DMS 273 (cell line): ENCODE data around the gene KIF3A.

ENCODE experiments used
- DNase-seq: peaks from one replicate; lab custom pipeline; 2025; ENCODE audit not compliant: unreplicated experiment; lab: John Stamatoyannopoulos, UW

KIF3A gene

DNA sequence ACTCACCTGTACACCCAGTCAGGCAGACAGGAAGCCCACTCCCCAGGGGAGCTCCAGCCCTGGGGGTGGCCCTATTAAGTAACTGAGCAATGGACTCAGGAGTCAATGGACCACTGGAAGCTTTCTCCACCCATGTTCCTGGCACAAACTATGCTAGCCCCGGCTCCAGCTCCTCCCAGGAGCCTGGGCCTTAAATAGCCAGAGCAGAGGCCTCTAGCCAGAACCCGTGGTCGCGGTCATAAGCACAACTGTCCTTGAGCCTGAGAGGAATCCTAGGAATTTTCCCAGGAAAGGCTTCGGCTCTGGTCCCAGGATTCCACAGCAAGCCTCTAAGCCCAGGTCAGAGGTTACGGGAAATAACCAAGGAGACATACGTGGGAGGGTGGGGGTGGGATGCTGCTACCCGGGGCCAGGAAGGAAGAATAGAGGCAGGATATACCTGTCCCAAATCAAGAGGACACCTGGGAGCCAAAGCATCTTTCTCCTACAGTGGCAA, 34.2 kb upstream of the KIF3A start:
- no peak for DNase-seq

DNA sequence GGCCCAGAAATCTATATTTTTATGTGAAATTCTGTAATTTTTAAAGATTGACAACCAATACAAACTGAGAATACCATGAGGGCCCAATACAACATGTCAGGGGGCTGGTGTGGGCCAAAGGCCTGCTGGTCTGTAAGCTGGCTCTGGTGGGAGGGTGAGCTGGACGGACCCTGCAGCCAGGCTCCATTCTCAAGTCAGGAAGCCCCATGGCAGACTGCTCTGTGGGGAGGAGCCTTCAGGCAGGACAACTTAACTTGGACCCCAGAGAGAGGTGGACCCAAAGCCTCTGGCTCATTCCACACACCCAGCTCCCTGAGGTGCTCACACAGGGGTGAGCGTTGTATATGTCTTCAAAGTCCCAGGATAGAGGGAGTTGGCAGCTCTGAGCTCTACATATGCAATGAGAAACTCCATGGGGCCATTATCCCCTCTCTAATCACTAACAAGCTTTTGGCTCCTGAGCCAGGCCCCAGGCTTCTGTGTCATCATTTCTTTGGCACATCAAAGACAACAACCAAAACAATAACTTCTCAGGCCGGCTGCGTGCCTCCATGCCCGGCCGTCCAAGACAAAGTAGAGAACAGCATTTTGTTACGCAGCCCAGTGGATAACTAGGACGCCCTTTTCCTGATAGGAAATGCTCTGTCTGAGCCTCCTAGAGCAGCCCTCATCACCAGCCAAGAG, 33.3 kb upstream of the KIF3A start:
- no peak for DNase-seq

DNA sequence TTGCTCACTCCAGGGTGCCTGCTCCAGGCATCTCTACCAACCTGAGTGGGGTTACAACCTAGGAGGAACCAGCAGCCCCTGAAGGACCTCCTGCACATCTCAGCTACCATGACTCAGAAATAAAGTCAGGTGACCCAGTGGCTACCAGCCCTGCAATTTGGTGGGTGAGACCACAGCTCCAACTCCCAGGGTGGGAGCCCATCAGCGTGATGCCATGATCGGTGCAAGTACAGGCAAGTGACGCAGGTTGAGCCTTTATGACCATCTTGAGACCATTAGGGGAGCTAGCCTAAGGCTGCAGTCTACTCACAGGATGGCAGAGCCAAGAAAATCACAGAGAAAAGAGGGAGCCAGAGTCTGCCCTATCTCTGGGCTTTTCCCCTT, 31.1 kb upstream of the KIF3A start:
- DNase-seq, result no peak

DNA sequence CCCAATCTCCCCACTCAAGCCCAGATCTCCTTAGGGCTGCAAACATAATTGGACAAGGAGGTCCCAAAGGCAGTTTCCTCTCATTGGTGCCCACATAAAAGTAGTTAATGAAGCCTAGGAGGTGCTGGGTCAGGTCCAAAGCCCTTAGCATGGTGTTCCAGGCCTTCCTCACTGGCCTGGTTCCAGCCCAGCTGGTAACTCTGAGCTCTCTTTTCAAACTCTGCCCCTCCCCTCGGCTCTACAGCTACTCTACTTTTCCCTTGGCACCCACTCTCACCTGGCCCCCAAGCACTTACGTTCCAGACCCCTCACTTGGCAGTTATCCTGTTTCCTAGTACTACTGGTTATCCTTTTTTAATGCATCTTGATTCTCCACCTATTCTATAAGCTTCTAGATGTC, 29.8 kb upstream of the KIF3A start:
- peak; percentile 74 for DNase-seq

DNA sequence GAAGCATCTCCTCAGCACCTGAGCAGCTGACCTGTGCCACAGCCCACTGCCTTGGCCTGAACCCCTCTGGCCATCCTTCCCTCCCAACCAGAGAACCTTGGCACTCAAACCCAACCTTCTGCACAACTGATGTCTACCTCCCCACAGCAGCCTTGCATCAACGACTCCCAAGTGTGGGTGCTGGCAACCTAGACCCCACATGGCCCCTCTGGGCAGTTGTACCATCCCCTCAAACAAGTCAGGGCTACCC, 29.4 kb upstream of the KIF3A start:
- no peak for DNase-seq

DNA sequence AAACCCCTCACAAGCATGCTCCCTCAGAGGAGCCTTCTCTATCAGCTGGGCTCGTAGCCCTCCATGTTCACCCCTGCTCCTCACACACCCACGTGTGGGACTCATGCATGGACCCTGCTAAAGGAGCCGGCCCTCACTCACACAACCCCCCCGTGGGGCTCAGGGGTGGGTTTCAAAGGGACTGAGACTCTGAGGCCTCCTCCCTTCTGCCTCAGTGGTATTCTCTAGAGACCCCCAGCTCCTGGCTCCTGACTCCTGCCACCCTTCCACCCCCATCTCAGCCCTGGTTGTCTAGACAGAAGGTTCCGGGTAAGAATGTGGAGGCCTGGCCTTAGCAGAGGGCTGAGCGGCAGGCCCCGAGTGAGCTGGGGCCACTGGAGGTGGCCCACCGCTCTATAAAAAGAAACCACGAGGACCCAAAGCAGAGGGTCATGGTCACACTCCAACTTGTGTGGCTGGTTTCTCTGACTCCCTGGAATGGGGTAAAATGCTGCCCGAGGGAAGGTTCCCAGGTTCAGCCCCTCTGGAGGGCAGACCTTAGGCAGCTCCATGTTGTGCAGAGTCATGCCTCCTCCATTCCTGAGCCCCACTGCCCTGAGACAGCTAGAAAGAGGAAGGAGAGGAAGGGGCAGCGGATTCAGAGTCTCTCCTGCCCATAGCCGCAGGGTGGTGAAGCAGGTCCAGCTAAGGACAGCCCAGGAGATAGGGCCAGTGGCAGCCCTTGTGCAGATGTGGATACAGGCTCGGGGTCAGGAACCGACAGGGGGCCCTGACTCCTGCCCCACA, 28.9 kb upstream of the KIF3A start:
- no peak for DNase-seq

DNA sequence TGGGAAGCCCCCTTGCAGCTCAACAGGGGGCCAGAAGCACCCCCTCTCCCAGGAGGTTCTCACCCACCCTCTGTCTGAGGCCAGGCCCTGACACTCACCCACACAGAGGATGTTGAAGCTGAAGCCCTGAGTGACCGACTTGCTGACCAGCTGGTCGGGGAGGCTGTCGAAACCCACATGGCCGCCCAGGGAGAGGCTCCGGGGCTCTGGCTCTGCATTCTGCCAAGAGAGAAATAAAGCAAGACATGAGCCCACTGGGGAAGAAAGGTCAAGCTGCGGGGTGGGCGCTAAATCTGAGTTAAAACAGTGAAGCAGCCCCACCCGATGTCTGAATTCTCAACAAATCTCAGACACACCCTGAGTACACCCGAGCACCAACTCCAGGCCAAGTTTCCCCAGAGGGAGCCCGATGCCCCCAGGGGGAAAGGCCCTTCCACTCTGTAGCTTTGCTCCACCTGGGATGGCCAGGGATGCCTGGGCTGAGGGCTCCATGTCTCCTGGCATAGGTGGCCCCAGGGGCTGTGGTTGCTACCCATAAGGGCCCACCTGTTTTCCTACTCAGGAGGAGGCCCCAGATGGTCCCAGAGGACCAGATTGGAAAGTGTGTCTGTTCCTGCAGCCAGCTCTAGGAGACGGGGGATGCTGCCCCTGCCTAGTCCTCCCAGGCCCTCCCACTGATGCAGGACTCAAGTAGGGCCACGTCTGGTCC, 28.1 kb upstream of the KIF3A start:
- DNase-seq, result no peak

DNA sequence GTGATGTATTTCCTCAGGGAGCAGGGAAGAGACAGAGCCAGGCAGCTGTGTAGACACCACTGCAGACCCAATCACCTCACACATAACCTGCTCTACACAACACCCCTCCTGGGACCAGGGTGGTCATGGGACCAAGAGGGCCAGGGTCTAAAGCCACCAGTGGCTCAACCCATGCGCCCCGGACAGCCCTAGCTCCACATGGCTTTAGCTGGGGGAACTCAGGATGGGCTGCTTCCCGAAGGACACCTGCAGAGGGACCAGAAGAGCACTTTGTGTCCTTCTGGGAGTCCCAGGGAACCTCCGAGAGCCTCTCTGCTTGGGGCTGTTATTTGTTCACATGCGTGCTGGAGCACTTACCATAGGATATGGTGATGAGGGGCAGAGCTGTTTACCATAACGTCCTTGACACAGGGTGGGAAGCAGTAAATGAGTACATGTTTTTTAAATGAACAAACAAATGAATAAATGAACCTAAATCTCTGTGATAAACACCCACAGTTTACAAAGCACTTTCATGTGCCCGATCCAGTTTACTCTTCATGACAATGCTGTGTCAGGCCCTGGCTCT, 27.4 kb upstream of the KIF3A start:
- no peak for DNase-seq

DNA sequence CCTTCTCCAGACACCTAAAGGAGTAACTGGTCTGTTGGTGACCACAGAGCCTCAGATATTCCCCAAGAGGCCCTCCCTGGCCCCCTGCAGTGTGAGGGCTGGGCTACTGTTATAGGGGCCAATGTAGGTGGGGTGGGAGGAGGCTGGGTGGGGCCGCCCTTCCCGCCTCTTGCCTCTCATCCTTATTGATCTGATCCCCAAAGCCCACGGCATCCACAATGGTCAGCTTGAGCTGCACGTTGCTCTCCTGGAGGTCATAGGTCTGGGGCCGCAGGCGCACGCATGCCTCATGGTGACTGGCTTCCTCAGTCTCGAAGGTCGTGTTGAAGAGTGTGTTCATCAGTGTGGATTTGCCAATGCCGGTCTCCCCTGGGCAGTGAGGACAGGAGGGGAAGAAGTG, 26.7 kb upstream of the KIF3A start:
- DNase-seq, result no peak

DNA sequence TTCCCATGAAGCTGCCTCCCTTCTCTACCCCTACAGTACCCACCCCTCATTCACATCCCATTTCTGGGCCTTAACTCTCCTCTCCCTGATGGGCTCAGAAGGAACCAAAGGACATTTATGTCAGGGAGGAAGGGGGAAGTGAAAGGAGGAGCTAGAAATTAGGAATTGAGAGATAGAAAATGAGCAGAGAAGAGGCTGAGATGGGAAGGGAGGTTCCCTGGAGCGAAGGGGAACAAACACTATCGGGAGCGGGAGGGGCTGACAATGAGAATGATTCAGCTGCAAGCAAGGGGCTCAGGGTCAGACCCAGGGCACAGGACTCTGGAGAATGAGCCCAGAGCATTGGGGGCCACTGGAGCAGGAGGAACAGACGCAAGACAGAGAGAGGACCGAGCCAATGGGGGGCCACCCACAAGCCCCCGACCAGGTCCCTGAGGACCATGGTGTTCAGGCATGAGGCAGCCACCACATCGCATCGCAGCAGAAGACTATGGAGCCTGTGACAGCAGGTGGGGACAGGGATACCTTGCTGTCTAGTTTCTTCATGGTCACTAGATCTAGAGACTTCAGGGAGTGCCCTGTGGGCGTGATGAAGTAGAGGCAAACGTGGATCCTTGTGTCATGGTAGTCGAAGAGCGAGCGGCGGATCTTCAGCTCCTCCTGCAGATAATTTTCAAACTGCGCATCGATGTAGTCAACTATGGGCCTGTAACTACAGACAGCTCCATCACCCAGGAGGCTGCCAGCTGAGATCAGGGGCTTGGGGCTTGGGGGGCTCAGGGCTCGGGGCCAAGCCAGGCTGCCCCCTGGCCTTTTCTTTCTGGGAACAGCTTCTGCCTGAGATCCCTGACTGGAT, 26.1 kb upstream of the KIF3A start:
- DNase-seq, result no peak

DNA sequence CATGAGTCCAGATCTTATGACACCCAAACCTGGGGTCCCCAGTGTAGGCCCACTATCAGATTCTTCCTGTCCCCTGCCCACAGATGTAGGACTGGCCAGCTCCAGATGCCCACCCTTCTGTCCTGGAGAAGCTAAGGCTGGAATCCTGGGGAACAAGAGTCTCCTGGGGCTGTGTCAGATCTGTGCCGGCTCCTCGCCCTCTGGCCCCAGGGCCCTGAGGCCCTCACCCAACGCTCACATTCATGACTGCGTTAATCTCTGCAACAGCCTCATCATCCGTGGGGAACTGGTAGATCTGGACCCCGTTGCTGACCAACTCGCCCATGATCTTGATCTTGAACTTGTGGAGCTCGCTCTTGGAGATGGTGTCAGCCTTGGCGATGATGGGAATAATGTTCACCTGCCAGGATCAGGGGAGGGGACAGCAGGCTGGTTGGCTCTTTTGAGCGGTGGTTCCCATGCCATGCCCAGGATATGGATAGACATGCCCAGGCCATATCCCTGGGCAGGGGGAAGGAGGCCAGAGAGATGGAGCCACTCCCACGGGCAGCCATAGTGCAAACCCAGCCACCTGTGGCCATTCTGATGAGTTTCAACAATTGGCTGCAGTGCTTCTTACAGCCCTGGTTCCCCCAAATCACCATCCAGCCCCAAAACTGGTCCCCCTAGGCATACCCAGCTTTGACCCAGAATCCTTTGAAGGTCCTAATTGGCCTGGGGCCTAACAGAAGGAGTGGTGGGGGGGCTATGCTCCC, 25.1 kb upstream of the KIF3A start:
- DNase-seq, result no peak

DNA sequence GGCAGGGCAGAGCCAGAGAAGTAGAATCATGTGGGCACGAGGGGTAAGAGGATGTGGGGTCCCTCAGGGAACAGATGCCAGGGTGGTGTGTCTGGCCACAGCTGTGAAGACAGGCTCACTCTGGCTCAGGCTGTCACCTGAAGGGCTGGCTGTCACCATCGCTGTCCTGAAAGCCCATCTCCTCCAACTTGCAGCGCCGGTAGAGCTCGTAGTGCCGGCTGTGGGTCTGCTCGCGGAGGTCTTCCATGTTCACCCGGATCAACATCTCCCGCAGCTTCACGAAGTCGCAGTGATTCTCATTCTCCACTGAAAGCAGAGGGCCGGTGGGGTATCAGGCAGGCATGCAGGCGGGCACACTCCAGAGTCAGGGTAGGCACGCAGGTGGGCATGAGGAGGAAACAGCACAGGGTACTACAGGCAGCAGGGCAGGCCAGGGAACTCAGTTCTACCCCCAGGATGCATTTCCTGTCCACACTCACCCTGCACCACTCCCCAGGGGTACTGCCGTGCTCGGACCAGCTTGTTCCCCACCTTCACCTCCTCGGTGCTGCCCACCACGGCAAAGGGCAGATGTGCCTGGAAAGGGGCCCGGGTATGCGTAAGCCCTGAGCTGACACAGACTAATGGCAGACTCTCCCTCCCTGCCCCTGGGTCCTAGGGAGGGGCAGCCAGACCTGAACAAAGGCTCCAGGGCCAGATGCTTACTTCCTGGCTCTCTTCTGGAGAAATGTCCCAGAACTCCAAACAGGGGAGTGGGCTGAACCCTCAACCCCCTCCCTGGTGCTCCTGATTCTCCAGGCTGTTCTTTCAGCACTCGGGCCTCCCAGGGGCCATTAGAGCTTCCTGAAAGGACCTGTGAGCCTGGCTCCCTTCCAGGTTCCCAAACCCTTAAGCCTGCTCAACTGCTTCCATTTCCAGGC, 24.2 kb upstream of the KIF3A start:
- no peak for DNase-seq

DNA sequence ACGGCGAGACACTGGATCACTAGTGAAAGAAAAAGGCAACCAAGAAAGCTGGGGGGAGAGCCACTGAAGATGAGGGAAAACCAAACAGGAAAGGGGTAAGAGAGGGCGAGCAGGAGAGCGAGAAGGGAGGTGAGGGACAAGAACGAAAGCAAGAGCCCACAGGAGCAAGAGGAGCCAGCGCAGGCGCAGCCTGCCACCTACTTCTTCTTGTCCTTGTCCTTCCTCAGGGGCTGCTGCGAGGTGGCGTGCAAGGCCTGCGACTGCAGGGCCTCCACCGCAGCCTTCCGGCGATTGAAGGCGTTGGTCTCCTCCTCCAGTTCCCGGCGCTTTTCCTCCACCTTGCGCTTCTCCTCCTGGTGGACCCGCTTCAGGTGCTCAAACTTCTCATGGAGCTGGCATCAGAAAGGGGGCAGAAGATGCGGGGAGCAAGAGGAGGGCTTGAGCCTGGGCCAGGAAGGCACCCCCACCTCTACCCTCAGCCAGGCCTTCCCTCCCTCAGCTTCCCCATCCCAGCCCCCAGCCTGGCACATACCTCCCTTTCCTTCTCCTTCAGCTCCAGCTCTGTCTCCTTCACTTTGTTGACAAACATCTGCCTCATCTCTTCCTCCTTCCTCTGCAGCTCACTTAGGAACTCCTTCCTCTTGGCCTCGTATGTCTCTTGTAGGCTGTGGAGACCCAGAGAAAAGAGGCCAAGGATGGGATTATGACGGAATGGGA, 23.4 kb upstream of the KIF3A start:
- no peak for DNase-seq

DNA sequence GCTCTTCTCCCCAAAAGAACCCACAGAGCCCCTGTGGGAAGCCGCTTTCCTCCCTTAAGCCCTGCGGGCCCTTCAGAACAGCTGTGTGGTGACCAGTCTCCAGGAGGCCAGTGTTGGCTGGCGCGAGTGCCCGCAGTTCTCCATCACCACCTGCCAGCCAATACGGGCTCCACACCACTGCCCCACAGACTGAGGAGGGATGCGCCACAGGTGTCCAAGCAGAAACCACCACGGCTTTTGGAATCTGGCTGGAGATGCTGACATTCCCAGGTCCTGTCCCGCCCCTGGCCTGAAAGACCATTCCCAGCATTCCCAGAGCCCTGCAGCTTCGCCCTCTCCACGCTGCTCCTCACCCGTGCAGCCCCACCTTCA, 22.7 kb upstream of the KIF3A start:
- no peak for DNase-seq

DNA sequence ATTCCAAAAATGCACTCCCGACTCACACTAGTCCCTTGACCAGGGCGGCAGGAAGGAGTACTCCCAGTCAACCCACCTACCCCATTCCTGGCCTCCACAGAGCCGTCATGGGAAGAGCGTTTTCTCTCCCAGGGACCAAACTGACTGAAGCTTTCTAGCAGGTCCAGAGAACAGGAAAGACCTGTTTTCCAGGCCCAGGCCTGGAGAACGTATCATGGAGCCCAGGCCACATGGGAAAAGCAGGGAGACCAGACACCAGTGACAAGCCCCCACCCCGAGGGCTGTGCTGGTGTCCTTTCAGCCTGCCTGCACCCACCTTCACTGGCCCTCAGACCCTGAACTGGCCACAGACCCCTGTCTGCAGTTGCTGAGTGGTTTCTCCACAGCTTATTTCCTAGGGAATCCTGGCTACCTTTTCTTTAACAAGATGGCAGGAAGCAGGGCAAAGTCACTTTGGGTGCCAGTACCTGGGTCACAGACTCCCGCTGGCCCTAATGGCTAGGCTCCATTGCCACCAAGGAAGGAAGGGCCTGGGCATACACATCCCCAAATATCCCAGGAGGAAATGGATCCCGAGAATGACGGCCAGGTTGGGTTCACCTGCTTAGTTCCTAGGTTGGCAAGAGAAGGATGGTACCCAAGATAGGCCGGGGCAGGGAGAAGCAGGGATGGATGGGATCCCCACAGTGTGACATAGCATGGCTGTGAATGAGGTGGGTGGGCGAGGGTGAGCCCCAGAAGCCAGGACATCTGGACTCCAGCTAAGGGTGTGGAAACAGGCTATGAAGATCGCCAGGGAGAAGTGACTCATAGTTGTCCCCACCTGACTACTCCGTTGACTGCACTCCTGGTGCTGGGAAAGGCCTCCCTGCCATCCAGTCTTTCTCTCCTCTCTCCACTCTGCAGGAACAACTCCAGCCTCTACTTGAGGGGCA, 22.0 kb upstream of the KIF3A start:
- no peak for DNase-seq

DNA sequence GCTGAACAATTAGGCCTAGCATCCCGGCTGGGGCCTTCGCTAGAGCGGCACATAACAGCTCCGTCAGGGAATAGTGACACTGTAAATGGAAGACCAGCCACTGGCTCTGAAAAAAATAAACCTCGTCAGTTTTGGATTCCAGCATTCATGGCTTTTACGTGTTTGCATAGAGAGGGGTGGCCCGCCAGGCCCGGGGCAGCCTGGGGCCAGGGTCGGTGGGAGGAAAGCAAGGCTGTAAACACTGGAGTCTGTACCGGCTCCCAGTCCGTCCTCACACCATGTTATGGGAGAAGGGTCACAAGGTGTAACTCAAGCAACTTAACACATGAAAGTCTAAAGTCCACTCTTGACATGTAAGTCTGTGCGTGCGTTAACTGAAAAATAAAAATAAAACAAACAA, 21.1 kb upstream of the KIF3A start:
- no peak for DNase-seq

DNA sequence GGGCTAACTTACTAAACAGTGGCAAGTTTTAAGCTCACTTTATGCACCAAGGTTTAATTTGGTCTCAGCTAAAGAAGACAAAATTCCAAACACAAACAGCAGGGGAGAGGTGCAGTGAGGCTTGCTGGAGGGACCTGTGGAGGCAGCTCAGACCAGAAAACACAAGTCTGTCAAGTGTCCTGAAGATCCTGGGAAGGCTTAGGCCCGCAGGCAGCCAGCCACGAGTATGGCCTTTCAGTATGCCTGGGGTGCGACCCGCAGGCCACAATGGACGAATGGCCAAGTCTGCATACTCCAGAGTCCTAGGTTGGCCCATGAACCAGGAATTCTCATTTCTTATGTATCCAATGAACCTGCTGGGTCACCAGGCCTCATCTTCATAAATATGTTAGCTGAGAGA, 19.2 kb upstream of the KIF3A start:
- DNase-seq, result no peak

DNA sequence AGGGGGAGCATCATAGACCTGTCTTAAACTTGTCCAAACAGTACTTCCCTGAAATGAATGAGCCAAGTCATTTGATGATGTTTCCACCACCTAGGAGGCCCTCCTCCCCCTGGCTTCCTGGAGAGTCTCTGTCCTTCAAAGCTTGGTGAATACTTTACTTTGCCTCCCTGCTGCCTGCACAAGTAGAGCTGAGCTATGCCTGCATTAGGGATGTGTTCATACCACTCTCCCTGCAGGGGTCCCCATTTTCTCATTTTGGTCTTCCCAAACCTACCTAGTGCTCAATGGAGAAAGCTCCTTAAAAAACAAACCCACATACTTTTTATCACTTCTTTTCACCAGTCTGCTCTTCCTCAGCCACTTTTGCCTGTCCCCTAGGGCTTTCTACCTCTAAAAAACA, 17.6 kb upstream of the KIF3A start:
- DNase-seq, result peak; percentile 64
